Fibroblast of lung (primary cell): Measurements from ENCODE around the gene SIGLEC6. TPM values are rescaled to one million over a fixed set of nuclear protein-coding genes. Genes with fewer than 3 reads are reported as not detected.

Experiments used
- DNase-seq, 2 donors: peaks; one replicate each; pipeline versions ENCODE4 v3.0.0 to v3.0.0-alpha.2; 2010; ENCODE audit warnings: low read depth in 2 of 2
- H2AFZ ChIP-seq: 2 replicates; pipeline ENCODE4 v1.5.1; 2012; ENCODE audit warnings: low read length, control low read depth, inconsistent platforms
- H3K27ac ChIP-seq: 2 replicates; pipeline ENCODE4 v1.5.1; 2011; ENCODE audit warnings: low read length, control low read depth; ENCODE audit not compliant: insufficient read depth
- H3K27me3 ChIP-seq: 2 replicates; pipeline ENCODE4 v1.5.1; 2011; ENCODE audit warnings: mild to moderate bottlenecking, low read length; ENCODE audit not compliant: control insufficient read depth, insufficient read depth
- H3K36me3 ChIP-seq: 2 replicates; pipeline ENCODE4 v1.5.1; 2011; ENCODE audit warnings: low read length; ENCODE audit not compliant: control insufficient read depth, insufficient read depth
- H3K4me1 ChIP-seq: 2 replicates; pipeline ENCODE4 v1.5.1; 2011; ENCODE audit warnings: low read length; ENCODE audit not compliant: control insufficient read depth, insufficient read depth; ENCODE audit errors: extremely low read depth
- H3K4me2 ChIP-seq: 2 replicates; pipeline ENCODE4 v1.5.1; 2011; ENCODE audit warnings: low read length, control low read depth; ENCODE audit not compliant: insufficient read depth; ENCODE audit errors: extremely low read depth
- H3K4me3 ChIP-seq, 4 experiments: fragments of 200-600 bp in 1 of 4; sonication (generic) in 1 of 4; replicated peaks in 1 of 4; 2 replicates each; pipeline ENCODE4 v1.5.1; 2011 to 2016; ENCODE audit warnings: low read length in 4 of 4, low read depth in 3 of 4, mild to moderate bottlenecking in 3 of 4, control low read depth in 2 of 4, inconsistent platforms in 1 of 4, mixed read lengths in 1 of 4; ENCODE audit not compliant: insufficient read depth in 1 of 4; ENCODE audit errors: control extremely low read depth in 1 of 4
- H3K79me2 ChIP-seq: 2 replicates; pipeline ENCODE4 v1.5.1; 2012; ENCODE audit warnings: mild to moderate bottlenecking, low read length, inconsistent platforms; ENCODE audit not compliant: control insufficient read depth, insufficient read depth
- H3K9ac ChIP-seq: 2 replicates; pipeline ENCODE4 v1.5.1; 2011; ENCODE audit warnings: mild to moderate bottlenecking, low read length, control low read depth; ENCODE audit not compliant: insufficient read depth
- H3K9me3 ChIP-seq: 2 replicates; pipeline ENCODE4 v1.5.1; 2012; ENCODE audit warnings: low read depth, low read length; ENCODE audit not compliant: control insufficient read depth, insufficient read depth
- H4K20me1 ChIP-seq: 2 replicates; pipeline ENCODE4 v1.5.1; 2011; ENCODE audit warnings: low read length; ENCODE audit not compliant: control insufficient read depth, insufficient read depth; ENCODE audit errors: extremely low read depth
- EZH2 ChIP-seq: IDR thresholded peaks from 2 replicates; pipeline ENCODE4 v1.5.1; 2012; ENCODE audit warnings: low read length, control low read depth, mild to moderate bottlenecking; ENCODE audit errors: missing control alignments
- polyA plus RNA-seq, 2 donors: library from polyadenylated mRNA; depleted of rRNA in 1 of 2; stranded (reverse) in 1 of 2; unstranded in 1 of 2; fragments of >200 nt; gene quantifications; 2 replicates each; pipeline ENCODE4 v1.2.1, GENCODE V29; 2011 to 2012; ENCODE audit warnings: missing spikeins in 1 of 2
- total RNA-seq: library from RNA; depleted of rRNA; stranded (reverse); fragments of >200 nt; gene quantifications from 2 replicates; pipeline ENCODE4 v1.2.1, GENCODE V29; 2014
- TF ChIP-seq, protein P1 (sequence below), 2 donors: IDR thresholded peaks in 1 of 2; conservative IDR thresholded peaks in 1 of 2; 1 replicate in 1 of 2; 2 replicates in 1 of 2; pipeline ENCODE4 v1.5.1; 2011 to 2012; ENCODE audit warnings: low read length in 2 of 2, control low read depth in 1 of 2, inconsistent platforms in 1 of 2, low read depth in 1 of 2, mild to moderate bottlenecking in 1 of 2

The SIGLEC6 gene
- total and polyA plus RNA-seq, 2 donors (not counting 1 experiment from before 2014, with no cell fraction given) = not detected

DNA sequence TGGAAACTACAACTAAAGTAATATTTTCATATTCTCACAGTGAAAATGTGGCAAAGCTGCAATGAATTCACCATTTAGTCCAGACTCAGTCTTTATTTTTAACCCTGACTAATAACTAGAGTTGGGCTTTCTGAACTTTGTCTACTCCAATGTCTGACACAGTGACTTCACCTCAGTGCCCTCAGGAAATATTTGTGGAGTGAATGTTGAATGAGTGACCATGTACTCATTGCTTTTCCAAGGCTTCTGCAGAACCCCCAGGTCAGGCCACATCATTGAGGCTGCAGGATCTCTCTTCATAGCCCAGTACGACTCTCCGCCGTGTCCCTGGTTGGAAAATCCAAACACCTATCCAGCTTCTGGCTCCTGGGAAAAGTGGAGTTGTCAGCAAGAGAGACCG lies 41.4 kb upstream of the SIGLEC6 start:
- H3K27me3 ChIP-seq = no peaks in the 10 kb centered on the region
- H4K20me1 ChIP-seq = no peaks in the 10 kb centered on the region
- H3K4me2 ChIP-seq = no peak overlapping the region
- no peak overlapping the region for H3K9ac ChIP-seq
- H3K4me3 ChIP-seq = peak overlapping the region in 2 of 4 experiments; percentile 10 to 90
- peaks cover 17% of the 10 kb centered on the region for H3K79me2 ChIP-seq
- H3K9me3 ChIP-seq = no peaks in the 10 kb centered on the region
- TF ChIP-seq, protein P1, sequence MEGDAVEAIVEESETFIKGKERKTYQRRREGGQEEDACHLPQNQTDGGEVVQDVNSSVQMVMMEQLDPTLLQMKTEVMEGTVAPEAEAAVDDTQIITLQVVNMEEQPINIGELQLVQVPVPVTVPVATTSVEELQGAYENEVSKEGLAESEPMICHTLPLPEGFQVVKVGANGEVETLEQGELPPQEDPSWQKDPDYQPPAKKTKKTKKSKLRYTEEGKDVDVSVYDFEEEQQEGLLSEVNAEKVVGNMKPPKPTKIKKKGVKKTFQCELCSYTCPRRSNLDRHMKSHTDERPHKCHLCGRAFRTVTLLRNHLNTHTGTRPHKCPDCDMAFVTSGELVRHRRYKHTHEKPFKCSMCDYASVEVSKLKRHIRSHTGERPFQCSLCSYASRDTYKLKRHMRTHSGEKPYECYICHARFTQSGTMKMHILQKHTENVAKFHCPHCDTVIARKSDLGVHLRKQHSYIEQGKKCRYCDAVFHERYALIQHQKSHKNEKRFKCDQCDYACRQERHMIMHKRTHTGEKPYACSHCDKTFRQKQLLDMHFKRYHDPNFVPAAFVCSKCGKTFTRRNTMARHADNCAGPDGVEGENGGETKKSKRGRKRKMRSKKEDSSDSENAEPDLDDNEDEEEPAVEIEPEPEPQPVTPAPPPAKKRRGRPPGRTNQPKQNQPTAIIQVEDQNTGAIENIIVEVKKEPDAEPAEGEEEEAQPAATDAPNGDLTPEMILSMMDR (conservative IDR thresholded peaks at IDR 0.05 in 1 of 2, IDR thresholded peaks at IDR 0.05 in 1 of 2; ENCODE audit: low read depth in 1 of 2, low read length in 2 of 2) = no peak
- TF ChIP-seq EZH2 = no peak
- H3K27ac ChIP-seq = no peak overlapping the region
- H3K36me3 ChIP-seq = peaks cover 5% of the 10 kb centered on the region
- no peak overlapping the region for H2AFZ ChIP-seq
- DNase-seq = peak; percentile 27 to 79
- H3K4me1 ChIP-seq = peaks cover 9% of the 10 kb centered on the region

GRCh38 chr19:51572410-51572809 lies 40.9 kb upstream of the SIGLEC6 start:
- H3K27me3 ChIP-seq = no peaks in the 10 kb centered on the region
- no peaks in the 10 kb centered on the region for H3K9me3 ChIP-seq
- peak overlapping the region; percentile 88 to 97 (median 91) for H3K4me3 ChIP-seq
- no peaks in the 10 kb centered on the region for H4K20me1 ChIP-seq
- peak overlapping the region; percentile 100 for H3K4me2 ChIP-seq
- DNase-seq = no peak
- peaks cover 17% of the 10 kb centered on the region for H3K79me2 ChIP-seq
- H3K9ac ChIP-seq = no peak overlapping the region
- TF ChIP-seq, protein P1 (conservative IDR thresholded peaks at IDR 0.05 in 1 of 2, IDR thresholded peaks at IDR 0.05 in 1 of 2; ENCODE audit: low read depth in 1 of 2, low read length in 2 of 2) = no peak
- peak overlapping the region; percentile 71 for H3K27ac ChIP-seq
- H2AFZ ChIP-seq = no peak overlapping the region
- H3K36me3 ChIP-seq = peaks cover 5% of the 10 kb centered on the region
- H3K4me1 ChIP-seq = peaks cover 9% of the 10 kb centered on the region

DNA sequence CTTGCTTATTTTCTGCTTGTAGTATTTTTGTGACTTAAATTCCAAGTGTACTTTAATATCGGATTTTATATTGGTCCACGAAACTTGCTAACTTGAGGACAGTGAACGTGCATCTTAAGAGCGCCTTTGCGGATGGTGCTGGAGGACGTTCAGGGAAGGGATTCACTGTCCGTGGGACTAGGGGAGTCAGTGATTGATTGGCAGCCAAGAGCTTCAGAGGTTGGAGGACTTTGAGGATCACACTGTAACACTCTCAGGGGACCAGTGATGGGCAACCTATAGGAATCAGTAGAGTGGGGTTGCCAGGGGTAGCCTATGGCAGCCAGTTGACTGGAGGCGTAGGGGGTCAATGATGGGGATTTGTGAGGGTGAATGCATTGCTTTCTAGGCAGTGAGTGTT lies 40.1 kb upstream of the SIGLEC6 start:
- Histone ChIP-seq H3K79me2 (peaks cover 17% of the 10 kb centered on the region), H3K4me1 (peaks cover 9% of the 10 kb centered on the region), H4K20me1 (no peaks in the 10 kb centered on the region), H3K4me3 (peak overlapping the region; percentile 88 to 97 (median 91)), H3K27ac (peak overlapping the region; percentile 71), H3K9me3 (no peaks in the 10 kb centered on the region), H2AFZ (peak overlapping the region; percentile 67), H3K9ac (peak overlapping the region; percentile 66), H3K4me2 (peak overlapping the region; percentile 100), H3K36me3 (peaks cover 5% of the 10 kb centered on the region), H3K27me3 (no peaks in the 10 kb centered on the region)
- TF ChIP-seq EZH2 = no peak
- TF ChIP-seq, protein P1 (conservative IDR thresholded peaks at IDR 0.05 in 1 of 2, IDR thresholded peaks at IDR 0.05 in 1 of 2; ENCODE audit: low read depth in 1 of 2, low read length in 2 of 2) = no peak
- DNase-seq = no peak
